IPS-18a (cell line): Measurements from ENCODE around the gene FAM120B.

Experiments used
- H3K27ac ChIP-seq: one replicate; pipeline ENCODE4 v1.5.1; 2013; ENCODE audit warnings: low read length
- H3K27me3 ChIP-seq: one replicate; pipeline ENCODE4 v1.6.1; 2013; ENCODE audit warnings: mild to moderate bottlenecking, low read length; ENCODE audit not compliant: control insufficient read depth, insufficient read depth
- H3K36me3 ChIP-seq: one replicate; pipeline ENCODE4 v1.6.1; 2013; ENCODE audit warnings: low read depth, low read length; ENCODE audit not compliant: control insufficient read depth
- H3K4me1 ChIP-seq: one replicate; pipeline ENCODE4 v1.6.1; 2013; ENCODE audit warnings: low read depth, low read length; ENCODE audit not compliant: control insufficient read depth
- H3K4me3 ChIP-seq: one replicate; pipeline ENCODE4 v1.5.1; 2013; ENCODE audit warnings: low read length
- H3K9ac ChIP-seq: one replicate; pipeline ENCODE4 v1.6.1; 2013; ENCODE audit warnings: mild to moderate bottlenecking, low read length, moderate library complexity
- H3K9me3 ChIP-seq: one replicate; pipeline ENCODE4 v1.6.1; 2013; ENCODE audit warnings: low read depth, low read length; ENCODE audit not compliant: control insufficient read depth

Gene FAM120B

GRCh38 chr6:170445971-170446370, 139.4 kb downstream of the FAM120B start:
- H3K27me3 ChIP-seq = no peaks in the 10 kb centered on the region
- no peaks in the 10 kb centered on the region for H3K36me3 ChIP-seq

DNA sequence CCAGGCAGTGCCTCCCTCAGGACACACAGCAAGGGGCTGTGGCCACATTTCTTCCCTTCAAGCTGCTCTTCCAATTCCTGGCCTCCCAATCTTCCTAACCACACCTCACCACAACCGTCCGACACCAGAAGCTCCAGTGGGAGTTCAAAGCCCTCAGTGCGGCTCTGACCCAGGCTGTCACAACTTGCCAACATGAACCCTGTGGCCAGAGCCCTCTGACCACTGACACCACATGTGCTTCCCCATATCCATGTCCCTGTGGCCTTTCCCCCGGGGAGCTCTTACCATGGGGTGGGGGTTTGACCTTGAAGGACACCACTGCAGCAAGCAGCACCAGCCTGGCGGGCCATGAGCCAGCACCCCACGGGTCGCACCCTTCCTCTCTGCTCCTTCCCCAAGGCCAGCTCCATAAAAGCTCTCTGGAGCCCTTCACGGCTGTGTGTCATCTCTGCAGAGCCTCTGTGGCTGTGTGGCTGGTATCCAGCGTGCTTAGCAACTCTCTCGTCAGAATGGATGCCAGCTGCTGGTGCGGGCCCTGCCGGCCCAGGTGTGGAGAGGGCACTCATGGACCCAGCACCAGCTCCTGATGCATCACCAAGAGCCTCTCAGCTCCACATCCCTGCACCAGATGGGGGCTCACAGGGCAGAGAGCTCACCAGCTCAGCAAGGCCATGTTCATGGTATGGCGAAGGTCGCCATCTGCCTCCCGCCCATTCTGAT, 140.4 kb downstream of the FAM120B start:
- no peak overlapping the region for H3K27ac ChIP-seq
- H3K27me3 ChIP-seq = no peaks in the 10 kb centered on the region
- no peaks in the 10 kb centered on the region for H3K36me3 ChIP-seq
- no peaks in the 10 kb centered on the region for H3K9me3 ChIP-seq
- no peak overlapping the region for H3K9ac ChIP-seq
- no peak overlapping the region for H3K4me3 ChIP-seq
- peaks cover 4% of the 10 kb centered on the region for H3K4me1 ChIP-seq

More at GRCh38 chr6:170445971-170446370, 139.4 kb downstream of the FAM120B start:
- no peak overlapping the region for H3K27ac ChIP-seq
- peaks cover 4% of the 10 kb centered on the region for H3K4me1 ChIP-seq
- H3K9ac ChIP-seq = no peak overlapping the region
- no peaks in the 10 kb centered on the region for H3K9me3 ChIP-seq
- no peak overlapping the region for H3K4me3 ChIP-seq

- H3K27ac ChIP-seq = no peak overlapping the region
- H3K9ac ChIP-seq = no peak overlapping the region
- H3K27me3 ChIP-seq = no peaks in the 10 kb centered on the region
- no peaks in the 10 kb centered on the region for H3K9me3 ChIP-seq
- H3K4me1 ChIP-seq = peaks cover 4% of the 10 kb centered on the region
- no peak overlapping the region for H3K4me3 ChIP-seq
- no peaks in the 10 kb centered on the region for H3K36me3 ChIP-seq
Observed at GRCh38 chr6:170447561-170447930, 141.0 kb downstream of the FAM120B start.

- Histone ChIP-seq H3K36me3 (no peaks in the 10 kb centered on the region), H3K9ac (no peak overlapping the region), H3K27me3 (no peaks in the 10 kb centered on the region), H3K4me1 (peaks cover under 1% of the 10 kb centered on the region), H3K4me3 (no peak overlapping the region), H3K9me3 (no peaks in the 10 kb centered on the region), H3K27ac (no peak overlapping the region)
Observed at GRCh38 chr6:170448317-170448716, 141.8 kb downstream of the FAM120B start.

DNA sequence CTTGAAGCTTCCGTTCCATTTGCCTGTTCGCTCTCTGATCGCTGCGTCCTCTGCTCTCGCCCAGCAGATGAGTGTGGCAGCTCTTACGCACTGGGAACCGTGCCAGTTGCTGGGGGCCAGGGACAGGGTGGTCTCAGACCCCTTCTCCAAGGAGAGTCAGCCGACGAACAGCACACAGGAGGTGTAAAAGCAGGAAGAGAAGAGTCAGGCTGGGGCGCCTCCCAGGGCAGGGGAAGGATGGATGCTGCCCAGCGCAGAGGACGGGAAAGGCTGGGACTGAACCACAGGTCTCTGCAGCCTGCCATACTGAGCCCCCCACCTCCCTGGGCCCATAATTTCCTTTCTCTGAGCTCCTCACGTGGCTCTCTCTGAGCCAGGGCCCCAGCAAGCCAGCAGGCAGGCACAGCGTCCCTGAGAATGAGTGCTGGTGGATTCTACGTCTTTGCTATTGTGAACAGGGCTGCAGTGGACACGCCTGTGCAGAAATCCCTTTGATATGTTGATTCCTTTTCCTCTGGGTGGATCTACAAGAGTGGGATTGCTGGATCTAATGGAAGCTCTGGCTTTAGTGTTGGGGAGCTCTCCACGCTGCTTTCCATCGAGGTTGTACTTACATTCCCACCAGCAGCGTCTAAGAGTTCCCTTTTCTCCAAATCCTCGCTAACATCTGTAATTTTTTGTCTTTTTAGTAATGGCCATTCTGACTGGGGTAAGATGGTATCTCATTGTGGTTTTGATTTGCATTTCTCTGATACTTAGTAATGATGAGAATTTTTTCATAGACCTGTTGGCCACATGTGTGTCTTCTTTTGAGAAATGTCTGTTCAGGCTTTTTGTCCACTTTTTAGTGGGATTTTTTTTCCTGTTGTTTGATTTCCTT, 142.4 kb downstream of the FAM120B start:
- no peaks in the 10 kb centered on the region for H3K27me3 ChIP-seq
- no peaks in the 10 kb centered on the region for H3K36me3 ChIP-seq
- no peaks in the 10 kb centered on the region for H3K4me1 ChIP-seq
- no peak overlapping the region for H3K9ac ChIP-seq
- H3K27ac ChIP-seq = no peak overlapping the region
- no peaks in the 10 kb centered on the region for H3K9me3 ChIP-seq
- H3K4me3 ChIP-seq = no peak overlapping the region

DNA sequence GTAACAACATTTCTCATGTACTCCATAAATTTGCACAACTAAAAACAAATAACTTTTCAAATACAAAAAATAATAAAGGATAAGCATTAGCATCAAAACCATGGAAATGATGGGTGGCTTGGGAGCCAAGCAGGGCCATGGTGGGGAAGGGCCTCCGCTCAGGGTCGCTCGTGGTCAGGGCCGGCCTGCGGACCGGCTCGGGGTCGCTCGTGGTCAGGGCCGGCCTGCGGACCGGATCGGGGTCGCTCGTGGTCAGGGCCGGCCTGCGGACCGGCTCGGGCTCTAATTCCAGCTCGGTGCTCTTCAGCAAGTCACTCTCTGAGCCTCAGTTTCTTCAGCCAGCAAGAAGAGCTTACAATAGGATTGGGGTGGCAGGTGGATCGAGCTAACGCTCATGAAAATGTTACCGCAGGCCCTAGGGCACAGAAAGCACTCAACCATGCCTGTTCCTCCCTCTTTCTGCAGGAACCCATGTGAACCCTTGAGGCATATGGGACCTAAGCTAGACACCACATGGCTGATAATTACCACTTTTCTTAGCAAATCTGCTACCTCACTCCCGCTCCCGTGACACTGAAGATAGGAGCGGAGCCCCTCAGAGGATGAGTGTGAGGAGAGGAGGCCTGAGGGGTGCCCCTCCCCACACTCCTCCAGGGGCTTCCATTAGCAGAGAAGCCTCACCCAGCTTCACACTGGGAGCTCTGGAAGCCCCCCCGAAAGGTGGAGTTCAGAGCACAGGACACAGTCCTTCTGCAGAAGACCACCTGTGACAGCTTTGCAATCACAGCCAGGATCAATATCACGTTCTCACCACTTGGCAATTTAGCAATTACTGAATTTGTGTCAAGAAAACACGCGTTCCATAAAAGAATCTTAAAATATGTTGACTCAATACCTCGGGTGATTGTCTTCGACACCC, 143.5 kb downstream of the FAM120B start:
- H3K9me3 ChIP-seq = no peaks in the 10 kb centered on the region
- H3K4me1 ChIP-seq = no peaks in the 10 kb centered on the region
- no peak overlapping the region for H3K9ac ChIP-seq
- no peaks in the 10 kb centered on the region for H3K27me3 ChIP-seq
- no peak overlapping the region for H3K27ac ChIP-seq
- no peaks in the 10 kb centered on the region for H3K36me3 ChIP-seq
- H3K4me3 ChIP-seq = no peak overlapping the region

GRCh38 chr6:170450916-170451761, 144.6 kb downstream of the FAM120B start:
- Histone ChIP-seq H3K27me3 (no peaks in the 10 kb centered on the region), H3K9me3 (no peaks in the 10 kb centered on the region), H3K4me3 (no peak overlapping the region), H3K9ac (no peak overlapping the region), H3K27ac (no peak overlapping the region), H3K36me3 (no peaks in the 10 kb centered on the region), H3K4me1 (no peaks in the 10 kb centered on the region)

- Histone ChIP-seq H3K9ac (no peak overlapping the region), H3K4me3 (no peak overlapping the region), H3K4me1 (no peaks in the 10 kb centered on the region), H3K36me3 (no peaks in the 10 kb centered on the region), H3K27me3 (no peaks in the 10 kb centered on the region), H3K27ac (no peak overlapping the region), H3K9me3 (no peaks in the 10 kb centered on the region)
Observed at GRCh38 chr6:170451762-170452651, 145.4 kb downstream of the FAM120B start.

DNA sequence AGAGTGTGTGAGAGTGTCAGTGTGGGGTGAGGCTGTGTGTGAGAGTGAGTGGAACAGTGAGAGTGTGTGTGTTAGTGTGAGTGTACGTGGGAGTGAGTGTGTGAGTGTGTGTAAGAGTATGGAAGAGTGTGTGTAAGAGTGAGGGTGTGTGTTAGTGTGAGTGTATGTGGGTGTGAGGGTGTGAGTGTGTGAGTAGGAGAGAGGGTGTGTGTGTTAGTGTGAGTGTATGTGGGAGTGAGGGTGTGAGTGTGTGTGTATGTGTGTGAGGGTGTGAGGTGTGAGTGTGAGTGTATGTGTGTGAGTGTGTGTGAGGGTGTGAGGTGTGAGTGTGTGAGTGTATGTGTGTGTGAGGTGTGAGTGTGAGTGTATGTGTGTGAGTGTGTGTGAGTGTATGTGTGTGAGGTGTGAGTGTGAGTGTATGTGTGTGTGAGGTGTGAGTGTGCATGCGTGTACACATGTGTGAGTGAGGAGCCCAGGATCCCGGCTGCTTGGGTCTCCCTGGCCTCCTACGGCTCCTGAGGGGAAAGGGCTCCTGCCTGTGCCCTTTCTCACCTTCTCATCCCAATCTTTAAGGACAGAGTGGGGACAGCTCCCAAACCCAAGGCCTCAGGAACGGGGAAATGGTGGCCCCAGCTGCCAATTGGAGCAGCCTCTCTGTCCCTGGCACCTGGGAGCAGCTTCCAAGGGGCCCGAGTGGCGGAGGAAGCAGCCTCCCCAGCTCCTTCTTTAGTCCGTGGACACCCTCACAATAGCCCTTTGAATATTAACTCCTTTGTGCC, 146.4 kb downstream of the FAM120B start:
- H3K4me3 ChIP-seq = no peak overlapping the region
- no peaks in the 10 kb centered on the region for H3K27me3 ChIP-seq
- no peak overlapping the region for H3K9ac ChIP-seq
- H3K9me3 ChIP-seq = no peaks in the 10 kb centered on the region
- no peaks in the 10 kb centered on the region for H3K36me3 ChIP-seq
- no peak overlapping the region for H3K27ac ChIP-seq
- no peaks in the 10 kb centered on the region for H3K4me1 ChIP-seq
